Activated T-cell treated with anti-CD3 and anti-CD28 coated beads, Interleukin-2, amount 50 U/mL, for 72 hours (primary cell): ENCODE measurements around the gene ACER1. TPM values are rescaled to one million over a fixed set of nuclear protein-coding genes. Genes with fewer than 3 reads are reported as not detected.

Experiments used
- ATAC-seq, 2 donors: fragments of 150-1000 bp; cut with Tn5 transposase; replicated peaks in 1 of 2; 2 replicates each; pipeline ENCODE4 v1.10.0; 2021; ENCODE audit warnings: moderate library complexity in 2 of 2, mild to moderate bottlenecking in 1 of 2
- DNase-seq, 2 donors: peaks; one replicate each; pipeline ENCODE4 v3.0.0; 2021 to 2022; ENCODE audit warnings: mixed read lengths in 1 of 2
- H3K27ac Mint-ChIP-seq: one replicate; pipeline ENCODE4 v1.8.0; 2022; ENCODE audit warnings: mild to moderate bottlenecking, moderate library complexity, mixed read lengths
- H3K27me3 Mint-ChIP-seq: one replicate; pipeline ENCODE4 v1.8.0; 2022; ENCODE audit warnings: low read depth, mixed read lengths
- H3K36me3 Mint-ChIP-seq, 2 donors: one replicate each; pipeline ENCODE4 v1.8.0; 2022; ENCODE audit warnings: mixed read lengths in 2 of 2, mild to moderate bottlenecking in 1 of 2; ENCODE audit not compliant: insufficient read depth in 2 of 2
- H3K4me1 Mint-ChIP-seq: one replicate; pipeline ENCODE4 v1.8.0; 2022; ENCODE audit warnings: low read depth, mixed read lengths
- H3K4me3 Mint-ChIP-seq, 2 donors: one replicate each; pipeline ENCODE4 v1.8.0; 2022; ENCODE audit warnings: mild to moderate bottlenecking in 2 of 2, mixed read lengths in 2 of 2, moderate library complexity in 2 of 2
- H3K9me3 Mint-ChIP-seq, 2 donors: one replicate each; pipeline ENCODE4 v1.8.0; 2022; ENCODE audit warnings: mixed read lengths in 2 of 2
- total RNA-seq, 2 donors: library from RNA; stranded (reverse); gene quantifications; one replicate each; pipeline ENCODE4 v1.2.3, GENCODE V29; 2022

ACER1 gene, protein sequence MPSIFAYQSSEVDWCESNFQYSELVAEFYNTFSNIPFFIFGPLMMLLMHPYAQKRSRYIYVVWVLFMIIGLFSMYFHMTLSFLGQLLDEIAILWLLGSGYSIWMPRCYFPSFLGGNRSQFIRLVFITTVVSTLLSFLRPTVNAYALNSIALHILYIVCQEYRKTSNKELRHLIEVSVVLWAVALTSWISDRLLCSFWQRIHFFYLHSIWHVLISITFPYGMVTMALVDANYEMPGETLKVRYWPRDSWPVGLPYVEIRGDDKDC
- under 1 TPM in 1 of 2 donors, not detected in 1; 0.34 TPM for total RNA-seq

DNA sequence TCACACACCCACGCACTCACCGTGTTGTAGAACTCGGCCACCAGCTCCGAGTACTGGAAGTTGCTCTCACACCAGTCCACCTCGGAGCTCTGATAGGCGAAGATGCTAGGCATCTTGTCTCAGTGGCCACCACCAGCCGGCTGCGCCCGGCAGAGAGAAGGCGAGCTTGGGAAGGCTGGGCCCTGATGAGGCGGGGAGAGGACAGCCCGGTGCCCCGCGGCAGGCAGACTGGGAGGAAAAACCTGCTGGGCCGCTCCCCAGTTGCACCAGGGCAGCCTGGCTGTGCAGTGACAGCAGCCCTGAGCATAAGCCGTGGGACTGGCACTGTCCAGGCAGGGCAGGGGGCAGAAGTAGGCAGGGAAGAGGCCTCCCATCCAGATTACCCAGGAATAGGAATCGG, at the start of gene ACER1:
TSS of gene ACER1 (minus strand) at position 174 of the 400 bp plus-strand sequence. CDS start at position 113, 61 bp downstream.
- DNase-seq (no peak), ATAC-seq (no peak)
- H3K4me1 Mint-ChIP-seq = no peaks in the 10 kb centered on the region
- no peaks in the 10 kb centered on the region for H3K27me3 Mint-ChIP-seq
- H3K27ac Mint-ChIP-seq = no peak within 1 kb of the TSS
- no peaks in the 10 kb centered on the region for H3K9me3 Mint-ChIP-seq
- no peaks in the 10 kb centered on the region for H3K36me3 Mint-ChIP-seq
- H3K4me3 Mint-ChIP-seq = no peak within 1 kb of the TSS

DNA sequence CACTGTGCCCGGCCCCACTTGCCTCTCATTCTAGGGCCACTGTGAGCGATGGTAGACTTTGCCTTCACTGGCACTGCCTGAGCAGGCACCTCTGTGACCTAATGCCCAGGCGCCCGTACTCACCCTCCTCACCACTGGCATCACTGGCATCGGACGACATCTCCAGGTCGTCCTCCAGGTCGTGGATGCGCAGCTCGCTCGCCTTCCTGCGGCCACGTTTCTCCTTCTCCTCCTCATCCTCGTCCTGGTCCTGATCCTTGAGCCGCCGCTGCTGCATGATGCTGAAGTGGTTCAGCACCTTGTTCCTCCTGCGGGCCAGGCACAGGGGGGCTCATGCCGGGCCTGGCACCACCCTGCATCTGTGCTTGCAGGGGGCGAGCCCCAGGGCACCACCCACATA, 49.8 kb upstream of the ACER1 start:
- ATAC-seq (no peak), DNase-seq (no peak)
- Mint-ChIP-seq H3K4me1 (no peaks in the 10 kb centered on the region), H3K9me3 (no peaks in the 10 kb centered on the region), H3K27ac (no peak overlapping the region), H3K4me3 (no peak overlapping the region), H3K27me3 (no peaks in the 10 kb centered on the region), H3K36me3 (peaks cover 6 to 30% of the 10 kb centered on the region in 2 donors)

DNA sequence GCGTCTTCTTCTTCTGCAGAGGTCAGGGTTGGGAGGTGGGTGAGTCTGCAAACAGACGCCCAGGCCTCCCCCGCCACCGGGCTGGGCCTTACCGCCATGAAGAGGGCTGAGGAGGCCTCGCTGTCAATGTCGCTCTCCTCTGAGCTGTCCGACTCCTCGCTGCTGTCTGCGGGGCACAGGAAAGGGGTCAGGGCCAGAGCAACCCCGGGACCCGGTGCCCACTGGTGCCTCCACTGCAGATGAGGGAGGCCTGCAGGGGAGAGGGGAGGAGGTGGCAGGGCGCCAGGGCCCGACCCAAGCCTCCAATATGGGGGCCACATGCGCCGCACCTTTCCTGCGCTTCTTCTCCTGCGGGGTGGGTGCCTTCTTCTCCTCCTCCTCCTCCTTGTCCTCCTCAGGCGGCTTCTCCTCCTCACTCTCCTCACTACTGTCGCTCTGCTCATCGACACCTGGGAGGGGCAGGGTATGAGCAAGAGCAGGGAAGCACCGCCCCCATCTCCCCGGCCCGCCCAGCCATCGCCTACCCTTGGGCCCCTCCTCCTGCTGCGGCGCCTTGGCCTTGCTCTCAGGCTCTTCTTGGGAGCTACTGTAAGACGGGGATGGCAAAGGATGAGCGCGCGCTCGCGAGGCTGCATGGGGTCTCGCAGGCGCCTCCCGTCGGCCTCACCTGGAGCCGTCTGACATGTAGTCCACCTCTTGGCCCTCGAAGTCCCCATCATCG, 47.8 kb upstream of the ACER1 start:
- Mint-ChIP-seq H3K36me3 (peaks cover 6 to 25% of the 10 kb centered on the region in 2 donors), H3K4me3 (no peak overlapping the region), H3K4me1 (no peaks in the 10 kb centered on the region), H3K27ac (no peak overlapping the region), H3K27me3 (no peaks in the 10 kb centered on the region), H3K9me3 (no peaks in the 10 kb centered on the region)
- DNase-seq (no peak), ATAC-seq (no peak)

DNA sequence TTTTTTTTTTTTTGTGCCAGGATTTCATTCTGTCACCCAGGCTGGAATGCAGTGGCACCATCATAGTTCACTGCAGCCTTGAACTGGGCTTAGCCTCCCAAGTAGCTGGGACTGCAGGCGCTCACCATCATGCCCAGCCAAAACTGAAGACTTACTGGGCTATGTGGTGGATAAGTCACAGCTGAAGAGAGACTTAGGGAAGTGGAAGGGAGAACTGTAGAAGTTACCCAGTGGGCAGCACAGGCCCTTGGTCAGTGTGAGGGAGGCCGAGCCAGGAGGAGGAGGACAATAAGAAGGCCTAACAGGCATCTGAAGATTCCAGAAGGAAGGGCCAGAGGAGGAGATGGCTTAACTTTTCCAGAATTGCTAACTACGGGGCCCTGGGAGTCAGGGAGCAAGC, 46.3 kb upstream of the ACER1 start:
- Mint-ChIP-seq H3K9me3 (no peaks in the 10 kb centered on the region), H3K27me3 (no peaks in the 10 kb centered on the region), H3K4me3 (no peak overlapping the region), H3K36me3 (peaks cover 6 to 18% of the 10 kb centered on the region in 2 donors), H3K4me1 (no peaks in the 10 kb centered on the region), H3K27ac (no peak overlapping the region)
- DNase-seq = no peak
- ATAC-seq = no peak

DNA sequence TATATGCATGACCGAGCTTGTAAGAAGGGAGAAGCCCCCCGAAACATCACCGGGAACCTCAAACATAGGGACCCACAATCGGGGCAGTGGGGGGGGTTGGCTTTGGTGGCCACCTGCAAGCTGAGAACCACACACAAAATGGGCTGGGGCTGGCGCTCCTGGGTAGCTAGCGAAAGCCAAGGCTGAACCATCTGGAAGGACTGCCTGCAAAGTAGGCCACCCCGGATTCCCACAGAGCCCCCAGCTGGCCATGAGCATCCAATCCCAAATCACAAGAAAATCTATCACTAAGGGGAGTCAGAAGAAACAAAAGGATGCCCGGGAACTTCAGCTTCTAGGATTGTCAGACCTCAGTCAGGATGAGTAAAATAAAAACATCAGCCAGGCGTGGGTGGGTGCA, 45.1 kb upstream of the ACER1 start:
- no peak for DNase-seq
- peaks cover 6 to 16% of the 10 kb centered on the region in 2 donors for H3K36me3 Mint-ChIP-seq

DNA sequence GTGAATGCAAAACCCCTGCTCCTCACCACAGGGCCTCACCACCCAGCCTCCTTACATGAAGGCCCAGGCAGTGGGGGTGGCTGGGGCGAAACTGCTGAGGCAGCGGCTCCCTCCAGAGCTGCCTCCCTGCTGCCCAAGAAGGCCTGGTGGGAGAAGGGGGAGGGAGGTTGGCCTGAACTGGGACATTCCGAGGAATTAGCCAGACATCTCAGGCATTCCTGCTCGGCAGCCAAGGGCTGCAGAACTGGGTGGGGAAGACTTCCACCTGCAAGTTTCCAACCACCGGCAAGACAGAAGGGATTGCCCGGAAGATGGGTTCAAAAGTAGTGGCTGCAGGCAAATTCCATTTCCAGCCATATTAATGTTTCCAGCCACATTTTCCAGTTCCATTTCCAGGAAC, 44.6 kb upstream of the ACER1 start:
- H3K9me3 Mint-ChIP-seq = no peaks in the 10 kb centered on the region
- H3K4me3 Mint-ChIP-seq = no peak overlapping the region
- no peak overlapping the region for H3K27ac Mint-ChIP-seq
- H3K36me3 Mint-ChIP-seq = peaks cover 6 to 13% of the 10 kb centered on the region in 2 donors
- ATAC-seq (no peak), DNase-seq (no peak)
- H3K27me3 Mint-ChIP-seq = no peaks in the 10 kb centered on the region
- H3K4me1 Mint-ChIP-seq = peaks cover 11% of the 10 kb centered on the region

More for the DNA sequence above, 45.1 kb upstream of the ACER1 start:
- Mint-ChIP-seq H3K4me3 (no peak overlapping the region), H3K9me3 (no peaks in the 10 kb centered on the region), H3K27me3 (no peaks in the 10 kb centered on the region), H3K27ac (no peak overlapping the region), H3K4me1 (peaks cover 9% of the 10 kb centered on the region)
- ATAC-seq = no peak

DNA sequence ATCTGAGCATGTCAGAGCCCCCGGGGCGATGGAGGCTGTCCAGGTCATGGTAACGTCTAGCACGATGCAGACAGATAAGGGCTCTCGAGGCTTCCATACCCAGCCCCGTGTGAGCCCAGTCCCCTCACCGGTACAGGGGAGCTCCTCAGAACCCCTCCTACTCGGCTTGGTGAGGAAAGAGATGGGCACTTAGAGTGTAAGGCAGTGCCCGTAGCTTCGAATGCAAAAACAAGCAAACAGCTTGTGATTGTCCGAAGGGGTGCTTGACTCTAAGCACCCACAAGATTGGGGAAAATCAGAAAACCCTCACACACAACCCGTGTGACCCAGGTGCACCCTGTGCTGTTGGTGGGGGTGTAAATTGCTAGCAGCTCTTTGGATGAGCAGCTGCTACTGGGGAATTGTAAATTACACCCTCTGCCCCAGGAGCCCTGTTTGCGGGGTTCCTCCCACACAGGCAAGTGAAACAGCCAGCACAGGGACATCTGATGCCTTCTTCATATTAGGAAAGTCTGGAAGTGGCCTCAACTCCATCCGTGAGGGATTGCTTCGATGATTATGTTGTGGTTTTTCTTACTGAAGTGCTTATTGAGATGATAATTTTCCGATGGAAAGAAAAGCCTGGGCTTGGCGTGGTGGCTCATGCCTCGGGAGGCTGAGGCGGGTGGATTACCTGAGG, 43.2 kb upstream of the ACER1 start:
- H3K27me3 Mint-ChIP-seq = no peaks in the 10 kb centered on the region
- H3K4me1 Mint-ChIP-seq = peaks cover 16% of the 10 kb centered on the region
- H3K27ac Mint-ChIP-seq = no peak overlapping the region
- ATAC-seq = no peak
- peaks cover 6 to 10% of the 10 kb centered on the region in 2 donors for H3K36me3 Mint-ChIP-seq
- H3K4me3 Mint-ChIP-seq = no peak overlapping the region
- no peaks in the 10 kb centered on the region for H3K9me3 Mint-ChIP-seq
- DNase-seq = no peak

DNA sequence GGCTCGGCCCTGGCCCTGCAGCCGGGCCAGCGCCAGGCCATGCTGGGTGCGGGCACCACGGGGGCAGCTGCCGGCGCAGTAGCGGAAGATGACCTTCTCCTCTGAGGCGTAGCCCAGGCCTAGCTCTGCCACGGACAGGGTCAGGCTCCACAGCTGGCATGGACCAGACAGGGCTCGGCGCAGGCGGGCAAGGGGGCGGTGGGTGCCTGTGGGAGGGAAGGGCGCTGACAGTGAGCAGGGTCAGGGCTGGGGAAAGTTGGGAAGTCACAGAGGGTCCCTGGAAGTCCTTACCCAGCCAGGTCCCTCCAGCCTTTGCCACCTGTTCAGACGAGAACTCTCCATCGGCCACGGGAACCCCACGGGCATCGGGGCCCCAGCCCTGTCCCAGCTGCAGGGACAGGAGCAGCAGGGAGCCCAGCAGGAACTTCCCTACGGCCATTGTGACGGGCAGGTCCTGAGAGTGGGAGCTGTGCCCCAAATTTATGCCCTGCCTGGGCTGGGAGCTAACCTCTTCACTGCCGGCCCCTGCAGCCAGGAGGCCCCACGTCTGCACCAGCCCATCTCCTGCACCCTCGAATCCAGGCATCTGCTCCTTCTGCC, 42.1 kb upstream of the ACER1 start, which contains the start of gene PSPN:
TSS of gene PSPN (minus strand) at position 523 of the 600 bp plus-strand sequence. CDS start at position 439, 84 bp downstream.
- no peak for DNase-seq
- no peaks in the 10 kb centered on the region for H3K27me3 Mint-ChIP-seq
- H3K9me3 Mint-ChIP-seq = no peaks in the 10 kb centered on the region
- H3K4me3 Mint-ChIP-seq = peak within 1 kb of the TSS in 1 of 2 donors; percentile 52
- peaks cover 16% of the 10 kb centered on the region for H3K4me1 Mint-ChIP-seq
- peaks cover 3 to 6% of the 10 kb centered on the region in 2 donors for H3K36me3 Mint-ChIP-seq
- no peak within 1 kb of the TSS for H3K27ac Mint-ChIP-seq
- no peak for ATAC-seq

DNA sequence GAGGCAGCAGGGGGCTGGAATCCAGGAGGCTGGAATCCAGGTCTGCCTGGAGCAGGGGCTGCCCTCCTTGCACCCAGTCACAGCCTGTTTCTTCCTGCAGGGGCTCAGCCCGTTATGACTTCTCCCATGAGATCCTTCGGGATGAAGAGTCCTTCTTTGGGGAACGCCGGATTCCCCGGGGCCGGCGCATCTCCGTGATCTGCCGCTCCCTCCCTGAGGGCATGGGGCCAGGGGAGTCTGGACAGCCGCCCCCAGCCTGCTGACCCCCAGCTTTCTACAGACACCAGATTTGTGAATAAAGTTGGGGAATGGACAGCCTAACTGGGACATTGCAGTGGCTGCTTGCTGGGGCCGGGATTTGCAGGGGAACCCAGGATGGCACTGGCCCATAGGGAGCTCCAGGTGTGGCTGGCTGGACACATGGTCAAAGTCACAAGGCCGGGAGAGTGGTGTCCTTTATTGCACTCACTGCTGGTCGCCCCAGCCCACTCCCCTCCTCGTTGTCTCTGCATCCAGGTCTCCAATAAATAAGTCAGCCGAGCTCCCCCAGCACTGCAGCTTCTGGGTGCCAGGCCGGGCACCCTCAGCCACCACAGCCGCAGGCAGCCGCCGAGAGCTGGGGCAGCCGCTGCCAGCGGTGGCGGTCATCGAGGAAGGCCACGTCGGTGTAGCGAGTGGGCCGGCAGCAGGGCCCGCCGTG, 41.4 kb upstream of the ACER1 start:
- ATAC-seq = no peak
- Mint-ChIP-seq H3K27ac (no peak overlapping the region), H3K4me3 (peak overlapping the region in 1 of 2 donors; percentile 52), H3K4me1 (peaks cover 18% of the 10 kb centered on the region), H3K36me3 (peaks cover 2 to 6% of the 10 kb centered on the region in 2 donors), H3K9me3 (no peaks in the 10 kb centered on the region), H3K27me3 (no peaks in the 10 kb centered on the region)
- DNase-seq = no peak

DNA sequence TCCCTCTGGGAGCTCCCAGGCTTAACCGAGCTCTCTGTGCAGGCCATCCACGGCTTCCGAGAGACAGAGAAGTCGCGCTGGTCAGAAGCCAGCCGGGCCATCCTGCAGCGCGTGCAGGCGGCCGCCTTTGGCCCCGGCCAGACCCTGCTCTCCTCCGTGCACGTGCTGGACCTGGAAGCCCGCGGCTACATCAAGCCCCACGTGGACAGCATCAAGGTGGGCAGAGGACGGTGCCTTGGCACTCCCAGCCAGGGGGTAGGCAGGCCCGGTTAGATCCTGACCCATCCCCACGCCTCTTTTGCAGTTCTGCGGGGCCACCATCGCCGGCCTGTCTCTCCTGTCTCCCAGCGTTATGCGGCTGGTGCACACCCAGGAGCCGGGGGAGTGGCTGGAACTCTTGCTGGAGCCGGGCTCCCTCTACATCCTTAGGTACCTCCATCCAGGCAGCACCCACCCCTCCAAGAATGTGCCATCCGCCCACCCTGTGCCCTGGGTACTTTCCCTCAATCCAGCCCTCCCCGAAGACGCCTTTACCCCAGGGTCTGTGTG, 40.8 kb upstream of the ACER1 start:
- H3K4me3 Mint-ChIP-seq = peak overlapping the region; percentile 93 to 94
- H3K4me1 Mint-ChIP-seq = peaks cover 24% of the 10 kb centered on the region
- H3K27me3 Mint-ChIP-seq = no peaks in the 10 kb centered on the region
- H3K9me3 Mint-ChIP-seq = no peaks in the 10 kb centered on the region
- ATAC-seq (no peak), DNase-seq (no peak)
- H3K36me3 Mint-ChIP-seq = peaks cover 0 to 7% of the 10 kb centered on the region in 2 donors
- no peak overlapping the region for H3K27ac Mint-ChIP-seq

DNA sequence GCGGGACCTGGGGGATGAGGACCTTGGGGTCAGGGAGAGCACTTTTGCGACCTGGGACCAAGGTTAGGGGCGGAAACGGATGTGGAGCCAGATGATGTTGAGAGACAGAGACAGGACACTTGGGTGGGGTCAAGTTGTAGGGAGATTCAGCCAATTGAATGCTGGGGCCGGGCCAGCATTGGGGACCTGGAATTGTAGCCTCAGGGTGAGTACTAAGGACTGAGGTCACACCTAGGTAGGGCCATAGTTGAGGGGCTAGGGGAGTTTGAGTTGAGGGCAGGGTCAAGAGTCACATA, 40.3 kb upstream of the ACER1 start:
- Mint-ChIP-seq H3K36me3 (peaks cover 0 to 6% of the 10 kb centered on the region in 2 donors), H3K9me3 (no peaks in the 10 kb centered on the region), H3K27ac (peak overlapping the region; percentile 83), H3K27me3 (no peaks in the 10 kb centered on the region), H3K4me3 (peak overlapping the region; percentile 93 to 94), H3K4me1 (peaks cover 25% of the 10 kb centered on the region)
- DNase-seq (no peak), ATAC-seq (no peak)

DNA sequence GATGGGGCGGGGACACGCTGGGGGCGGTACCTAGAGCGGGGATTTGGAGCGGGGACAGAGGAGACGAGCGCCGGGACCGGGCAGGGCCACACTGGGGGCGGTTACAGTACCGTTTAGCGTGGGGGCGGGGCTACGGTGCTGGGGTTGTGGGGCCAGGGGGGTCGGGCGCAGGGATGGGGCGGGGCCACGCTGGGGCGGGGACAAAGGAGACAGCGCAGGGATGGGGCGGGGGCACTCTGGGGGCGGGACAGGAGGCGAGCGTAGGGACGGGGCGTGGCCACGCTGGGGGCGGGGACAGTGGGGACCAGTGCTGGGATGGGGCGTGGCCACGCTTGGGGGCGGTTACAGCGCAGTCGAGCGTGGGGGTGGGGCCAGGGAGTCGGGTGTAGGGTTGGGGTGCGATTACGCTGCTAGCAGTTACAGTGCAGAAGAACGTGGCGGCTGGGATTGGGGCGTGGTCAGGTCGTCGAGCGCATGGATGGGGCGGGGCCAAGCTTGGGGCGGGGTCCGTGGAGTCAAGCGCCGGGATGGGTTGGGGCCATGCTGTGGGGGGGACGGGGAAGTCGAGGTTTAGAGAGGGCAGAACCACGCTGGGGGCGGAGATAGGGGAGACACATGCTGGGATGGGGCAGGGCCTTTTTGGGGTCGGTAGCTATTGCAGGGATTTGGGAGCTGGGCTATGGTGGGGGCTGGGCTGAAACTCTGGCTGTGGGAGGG, 39.8 kb upstream of the ACER1 start:
- Mint-ChIP-seq H3K9me3 (no peaks in the 10 kb centered on the region), H3K27me3 (no peaks in the 10 kb centered on the region), H3K4me3 (peak overlapping the region; percentile 93 to 94), H3K4me1 (peaks cover 25% of the 10 kb centered on the region), H3K36me3 (peaks cover 0 to 6% of the 10 kb centered on the region in 2 donors), H3K27ac (peak overlapping the region; percentile 83)
- DNase-seq = peak; percentile 100
- peak; percentile 74 to 75 for ATAC-seq
